Smooth muscle cell (in vitro differentiated cells): ENCODE results near the gene POF1B. TPM values are rescaled to one million over a fixed set of nuclear protein-coding genes. Genes with fewer than 3 reads are reported as not detected.

Source experiments
- DNase-seq: peaks from one replicate; lab custom pipeline; 2025; ENCODE audit not compliant: unreplicated experiment; lab: John Stamatoyannopoulos, UW
- H2AFZ ChIP-seq: fragments of 200-600 bp; sonication (generic); 2 replicates; pipeline ENCODE4 v1.6.0; 2016; ENCODE audit warnings: antibody characterized with exemption, low read depth, mild to moderate bottlenecking
- H3F3A ChIP-seq: fragments of 200-600 bp; sonication (generic); 2 replicates; pipeline ENCODE4 v1.6.0; 2017; ENCODE audit warnings: antibody characterized with exemption, low read depth
- H3K27ac ChIP-seq: fragments of 200-600 bp; sonication (generic); 2 replicates; pipeline ENCODE4 v1.5.1; 2016; ENCODE audit warnings: low read depth, mild to moderate bottlenecking
- H3K27me3 ChIP-seq: fragments of 200-600 bp; sonication (generic); 2 replicates; pipeline ENCODE4 v1.6.1; 2016; ENCODE audit warnings: low read depth, mild to moderate bottlenecking
- H3K36me3 ChIP-seq: fragments of 200-600 bp; sonication (generic); 2 replicates; pipeline ENCODE4 v1.5.1; 2016; ENCODE audit warnings: low read depth
- H3K4me1 ChIP-seq: fragments of 200-600 bp; sonication (generic); 2 replicates; pipeline ENCODE4 v1.5.1; 2016; ENCODE audit warnings: low read depth
- H3K4me2 ChIP-seq: fragments of 200-600 bp; sonication (generic); 2 replicates; pipeline ENCODE4 v1.6.0; 2016; ENCODE audit warnings: mild to moderate bottlenecking
- H3K4me3 ChIP-seq: fragments of 200-600 bp; sonication (generic); 2 replicates; pipeline ENCODE4 v1.5.1; 2016; ENCODE audit warnings: mild to moderate bottlenecking
- H3K79me2 ChIP-seq: fragments of 200-600 bp; sonication (generic); 2 replicates; pipeline ENCODE4 v1.6.0; 2016; ENCODE audit warnings: low read depth, mild to moderate bottlenecking
- H3K9ac ChIP-seq: fragments of 200-600 bp; sonication (generic); 2 replicates; pipeline ENCODE4 v1.6.0; 2016; ENCODE audit warnings: low read depth
- H3K9me3 ChIP-seq: fragments of 200-600 bp; sonication (generic); replicated peaks from 2 replicates; pipeline ENCODE4 v1.5.1; 2016; ENCODE audit warnings: low read depth
- H4K20me1 ChIP-seq: fragments of 200-600 bp; sonication (generic); 2 replicates; pipeline ENCODE4 v1.6.0; 2016; ENCODE audit warnings: low read depth
- WGBS: methylation state at CpG from one replicate; pipeline ENCODE4 v1.1.7; 2016; ENCODE audit warnings: low lambda C conversion rate; 5-methylcytosine and 5-hydroxymethylcytosine counted together
- polyA plus RNA-seq: library from polyadenylated mRNA; unstranded; fragments of >200 nt; fragmentation: Nextera tagmentation; extraction: Ambion mirVana; gene quantifications from 2 replicates; pipeline ENCODE4 v1.2.1, GENCODE V29; 2016
- total RNA-seq: library from RNA; depleted of rRNA; stranded (reverse); fragments of >200 nt; gene quantifications from 2 replicates; pipeline ENCODE4 v1.2.3, GENCODE V29; 2014
- TF ChIP-seq, protein P1 (sequence below): fragments of 200-600 bp; sonication (generic); IDR thresholded peaks from 2 replicates; pipeline ENCODE4 v1.5.1; 2017; ENCODE audit warnings: borderline replicate concordance, mild to moderate bottlenecking, antibody characterized with exemption; ENCODE audit not compliant: insufficient read depth, poor library complexity, severe bottlenecking

Gene POF1B
- total and polyA plus RNA-seq, 2 experiments from 2014 or later: 1.6 to 8.3 TPM

DNA sequence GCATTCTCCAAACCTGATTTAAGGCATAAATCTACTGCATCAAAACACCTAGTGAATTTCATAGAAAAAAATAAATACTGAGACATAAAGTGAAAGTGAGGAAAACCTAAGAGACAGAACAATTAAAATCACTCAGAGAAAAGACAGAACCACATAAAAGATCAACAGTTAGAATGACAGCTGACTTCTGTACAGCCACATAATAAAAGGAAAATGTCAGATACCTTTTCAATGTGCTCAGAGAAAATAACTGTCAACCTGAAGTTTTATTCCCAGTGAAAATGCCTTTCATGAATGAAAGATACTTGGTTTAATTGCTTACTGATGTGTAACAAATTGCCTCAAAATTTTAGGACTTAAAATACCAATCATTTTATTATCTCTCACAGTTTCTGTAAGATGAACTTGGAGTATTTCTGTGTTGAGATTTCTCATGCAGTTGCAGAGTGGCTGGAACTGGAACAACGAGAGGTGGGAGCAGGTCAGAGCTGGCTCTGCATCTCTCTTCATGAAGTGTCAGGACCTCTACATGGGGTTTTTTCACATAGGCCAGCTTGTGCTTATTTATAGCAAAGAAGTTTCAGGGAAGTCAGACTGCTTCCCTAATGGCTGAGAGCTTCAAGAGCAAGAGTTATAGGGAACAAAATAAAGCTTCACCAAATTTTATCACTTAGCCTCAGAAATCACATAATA, 11.9 kb upstream of the POF1B start:
- no peak for DNase-seq
- Histone ChIP-seq H3K36me3 (no peaks in the 10 kb centered on the region), H3K27me3 (no peaks in the 10 kb centered on the region), H3K4me1 (no peaks in the 10 kb centered on the region), H4K20me1 (no peaks in the 10 kb centered on the region), H3K27ac (no peak overlapping the region), H3F3A (no peaks in the 10 kb centered on the region), H3K4me2 (no peak overlapping the region), H3K9ac (no peak overlapping the region), H3K9me3 (no peaks in the 10 kb centered on the region), H3K79me2 (no peaks in the 10 kb centered on the region), H3K4me3 (no peak overlapping the region), H2AFZ (no peak overlapping the region)
- TF ChIP-seq, protein P1, sequence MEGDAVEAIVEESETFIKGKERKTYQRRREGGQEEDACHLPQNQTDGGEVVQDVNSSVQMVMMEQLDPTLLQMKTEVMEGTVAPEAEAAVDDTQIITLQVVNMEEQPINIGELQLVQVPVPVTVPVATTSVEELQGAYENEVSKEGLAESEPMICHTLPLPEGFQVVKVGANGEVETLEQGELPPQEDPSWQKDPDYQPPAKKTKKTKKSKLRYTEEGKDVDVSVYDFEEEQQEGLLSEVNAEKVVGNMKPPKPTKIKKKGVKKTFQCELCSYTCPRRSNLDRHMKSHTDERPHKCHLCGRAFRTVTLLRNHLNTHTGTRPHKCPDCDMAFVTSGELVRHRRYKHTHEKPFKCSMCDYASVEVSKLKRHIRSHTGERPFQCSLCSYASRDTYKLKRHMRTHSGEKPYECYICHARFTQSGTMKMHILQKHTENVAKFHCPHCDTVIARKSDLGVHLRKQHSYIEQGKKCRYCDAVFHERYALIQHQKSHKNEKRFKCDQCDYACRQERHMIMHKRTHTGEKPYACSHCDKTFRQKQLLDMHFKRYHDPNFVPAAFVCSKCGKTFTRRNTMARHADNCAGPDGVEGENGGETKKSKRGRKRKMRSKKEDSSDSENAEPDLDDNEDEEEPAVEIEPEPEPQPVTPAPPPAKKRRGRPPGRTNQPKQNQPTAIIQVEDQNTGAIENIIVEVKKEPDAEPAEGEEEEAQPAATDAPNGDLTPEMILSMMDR: no peak
- 46% methylated on average over 1 of the region's 1 CpG for WGBS

DNA sequence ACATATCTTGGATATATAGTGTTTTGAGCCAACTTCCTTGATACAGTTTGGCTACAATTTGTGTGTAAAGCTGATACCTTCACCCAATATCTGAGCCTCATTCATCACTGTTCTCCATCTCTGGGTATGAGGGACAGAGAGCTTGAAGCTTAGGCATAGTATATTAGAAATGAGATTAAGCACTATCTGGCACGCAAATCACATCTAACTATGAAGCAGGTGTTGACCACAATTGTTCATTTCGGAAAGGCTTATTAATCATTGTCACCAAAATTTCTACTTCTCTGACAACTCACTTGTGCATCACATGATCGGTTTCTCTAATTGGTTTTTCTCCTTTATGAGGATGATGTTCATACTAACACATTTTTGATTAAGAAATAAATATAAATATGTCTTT, 2.1 kb upstream of the POF1B start:
- no peaks in the 10 kb centered on the region for H3K36me3 ChIP-seq
- no peak overlapping the region for H3K4me2 ChIP-seq
- H4K20me1 ChIP-seq: no peaks in the 10 kb centered on the region
- H3K27ac ChIP-seq: no peak overlapping the region
- DNase-seq: no peak
- no peaks in the 10 kb centered on the region for H3K27me3 ChIP-seq
- H3K4me3 ChIP-seq: no peak overlapping the region
- H3K79me2 ChIP-seq: no peaks in the 10 kb centered on the region
- H3F3A ChIP-seq: no peaks in the 10 kb centered on the region
- H3K9me3 ChIP-seq: no peaks in the 10 kb centered on the region
- H3K4me1 ChIP-seq: no peaks in the 10 kb centered on the region
- WGBS: 73% methylated on average over 3 of the region's 3 CpGs
- TF ChIP-seq, protein P1: no peak
- H2AFZ ChIP-seq: no peak overlapping the region
- no peak overlapping the region for H3K9ac ChIP-seq

- no peak overlapping the region for H3K4me2 ChIP-seq
- 69% methylated on average over 2 of the region's 2 CpGs for WGBS
- H3K9ac ChIP-seq: no peak overlapping the region
- no peaks in the 10 kb centered on the region for H3K79me2 ChIP-seq
- H4K20me1 ChIP-seq: no peaks in the 10 kb centered on the region
- no peaks in the 10 kb centered on the region for H3K27me3 ChIP-seq
- no peaks in the 10 kb centered on the region for H3K36me3 ChIP-seq
- peak overlapping the region; percentile 40 for H3K4me3 ChIP-seq
- H3K4me1 ChIP-seq: no peaks in the 10 kb centered on the region
- DNase-seq: no peak
- H3K27ac ChIP-seq: no peak overlapping the region
- TF ChIP-seq, protein P1: no peak
- H2AFZ ChIP-seq: no peak overlapping the region
- peaks cover 3% of the 10 kb centered on the region for H3K9me3 ChIP-seq
- no peaks in the 10 kb centered on the region for H3F3A ChIP-seq
These were observed 1.0 kb downstream of the POF1B start for GRCh38 chrX:85378461-85378860.

DNA sequence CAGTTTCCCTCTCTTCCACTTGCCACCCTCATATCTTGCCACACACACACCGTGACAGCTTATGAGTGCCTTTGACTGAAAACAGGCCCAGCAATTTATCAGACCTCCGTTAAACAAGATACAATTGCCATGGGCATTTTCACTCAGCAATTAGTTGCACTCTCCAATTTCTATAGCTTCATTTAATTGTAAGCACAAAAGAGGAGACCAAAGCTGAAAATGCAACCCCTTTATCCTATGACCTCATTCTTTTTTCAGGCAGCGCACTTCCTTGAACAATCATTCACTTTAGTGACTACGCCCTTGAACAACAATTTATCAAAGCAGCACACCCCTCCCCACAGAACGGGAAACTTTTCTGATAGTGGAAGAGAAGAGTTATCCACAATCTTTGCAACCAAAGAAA, 4.1 kb downstream of the POF1B start:
- TF ChIP-seq, protein P1: no peak
- Histone ChIP-seq H3K4me3 (peak overlapping the region; percentile 40), H3K27ac (no peak overlapping the region), H3K9ac (no peak overlapping the region), H3K36me3 (no peaks in the 10 kb centered on the region), H3K9me3 (peaks cover 3% of the 10 kb centered on the region), H3K27me3 (no peaks in the 10 kb centered on the region), H2AFZ (no peak overlapping the region), H3F3A (no peaks in the 10 kb centered on the region), H3K79me2 (no peaks in the 10 kb centered on the region), H3K4me1 (no peaks in the 10 kb centered on the region), H4K20me1 (no peaks in the 10 kb centered on the region), H3K4me2 (no peak overlapping the region)
- no peak for DNase-seq
- WGBS: 51% methylated on average over 5 of the region's 5 CpGs
